Left ventricle myocardium superior (tissue), 1 donor: ENCODE measurements around the gene GZMM. TPM values are rescaled to one million over a fixed set of nuclear protein-coding genes. Genes with fewer than 3 reads are reported as not detected.
A peak's percentile ranks its signal among the peaks of the same experiment; 100 is the strongest.

ENCODE experiments used
- ATAC-seq: fragments of 200-7000 bp; cut with Tn5 transposase; one replicate; pipeline ENCODE4 v1.9.1; 2020; ENCODE audit warnings: mild to moderate bottlenecking, moderate library complexity
- DNase-seq: peaks from one replicate; pipeline ENCODE4 v3.0.0-alpha.2; 2020
- intact Hi-C: fragments of 100-400 bp; cut with micrococcal nuclease; formaldehyde crosslinking; loops from one replicate; pipeline ENCODE4 v1.11.0; 2022
- total RNA-seq: library from RNA; stranded (reverse); fragmentation: NEBNext Ultra II Directional; extraction: Animal tissue kit (Norgen Biotek cat#: 25700); gene quantifications from one replicate; pipeline ENCODE4 v1.2.1, GENCODE V29; 2021
- donor health status: DM: no; HTN: yes; CAD: no; lungs with severe emphysema.

The GZMM gene
- total RNA-seq, 1 donor from 2014 or later, result 0.37 TPM

- peak; percentile 93 for DNase-seq
- peak; percentile 64 for ATAC-seq
- intact Hi-C loops, result no loop called here
These were observed 11.1 kb upstream of the GZMM start for GRCh38 chr19:532561-533363.

- DNase-seq, result no peak
- intact Hi-C loops, result no loop called here
These were observed 10.3 kb upstream of the GZMM start for GRCh38 chr19:533364-534058.

GRCh38 chr19:534088-534487 lies 9.8 kb upstream of the GZMM start:
- intact Hi-C loops, result no loop called here
- DNase-seq, result no peak
- no peak for ATAC-seq

More at GRCh38 chr19:533364-534058, 10.3 kb upstream of the GZMM start:
- ATAC-seq, result no peak

- intact Hi-C loops, result no loop called here
- ATAC-seq (no peak), DNase-seq (peak; percentile 58)
These were observed 8.6 kb upstream of the GZMM start for GRCh38 chr19:535017-535835.

- intact Hi-C loops, result no loop called here
- DNase-seq, result no peak
- no peak for ATAC-seq
These were observed 7.6 kb upstream of the GZMM start for GRCh38 chr19:536031-536880.

GRCh38 chr19:536881-537404 lies 6.9 kb upstream of the GZMM start:
- ATAC-seq (no peak), DNase-seq (no peak)
- intact Hi-C loops, result no loop called here

GRCh38 chr19:538641-539428 lies 5.0 kb upstream of the GZMM start:
- intact Hi-C loops, result no loop called here
- ATAC-seq, result no peak
- DNase-seq, result no peak

- peak; percentile 19 for ATAC-seq
- no peak for DNase-seq
- intact Hi-C loops, result no loop called here
These were observed 4.3 kb upstream of the GZMM start for GRCh38 chr19:539429-540030.

GRCh38 chr19:540867-541637 lies 2.8 kb upstream of the GZMM start:
- DNase-seq, result no peak
- intact Hi-C loops, result no loop called here
- ATAC-seq, result no peak

- intact Hi-C loops, result no loop called here
- ATAC-seq (no peak), DNase-seq (no peak)
These were observed 2.2 kb upstream of the GZMM start for GRCh38 chr19:541699-542098.

GRCh38 chr19:542173-542866 lies 1.5 kb upstream of the GZMM start:
- intact Hi-C loops, result no loop called here
- DNase-seq (no peak), ATAC-seq (no peak)

- intact Hi-C loops, result no loop called here
- DNase-seq (no peak), ATAC-seq (no peak)
These were observed 3.3 kb downstream of the GZMM start for GRCh38 chr19:547117-547516.

GRCh38 chr19:547836-548720 lies 4.2 kb downstream of the GZMM start:
- ATAC-seq (no peak), DNase-seq (no peak)
- intact Hi-C loops, result no loop called here

GRCh38 chr19:548886-549830 lies 5.3 kb downstream of the GZMM start:
- intact Hi-C loops, result no loop called here
- DNase-seq, result no peak
- ATAC-seq, result no peak
